SU-DHL-6 (cell line): ENCODE measurements around the gene CSNK1G2.

Source experiments
- EZH2phosphoT487 ChIP-seq: fragments of 200-600 bp; sonication (generic), shearing (Covaris generic); conservative IDR thresholded peaks from 2 replicates; pipeline ENCODE4 v1.6.1; 2018; ENCODE audit warnings: mild to moderate bottlenecking, antibody characterized with exemption, low read length, moderate library complexity, mixed read lengths
- TF ChIP-seq, protein P1 (sequence below): fragments of 200-600 bp; sonication (generic); IDR thresholded peaks from one replicate; pipeline ENCODE4 v1.5.1; 2017; ENCODE audit warnings: antibody characterized with exemption, mild to moderate bottlenecking, low read length, moderate library complexity; ENCODE audit not compliant: insufficient read depth, poor library complexity, severe bottlenecking

DNA sequence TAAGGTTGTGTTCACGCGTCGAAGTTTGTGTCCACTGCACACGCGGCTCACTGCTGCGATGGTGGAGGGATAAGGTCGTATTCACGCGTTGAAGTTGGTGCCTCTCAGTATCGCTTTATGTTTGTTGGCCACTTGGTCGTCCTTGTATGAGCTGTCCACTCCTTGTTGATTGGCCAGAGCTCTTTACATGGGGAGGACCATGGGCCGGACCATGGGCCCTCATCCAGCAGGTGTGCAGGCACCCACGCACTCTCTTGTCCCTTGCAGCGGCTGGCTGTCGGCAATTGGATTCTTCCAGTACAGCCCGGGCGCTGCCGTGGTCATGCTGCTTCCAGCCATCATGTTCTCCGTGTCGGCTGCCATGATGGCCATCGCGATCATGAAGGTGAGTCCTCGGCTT is 18.2 kb upstream of the CSNK1G2 start:
- TF ChIP-seq, protein P1, sequence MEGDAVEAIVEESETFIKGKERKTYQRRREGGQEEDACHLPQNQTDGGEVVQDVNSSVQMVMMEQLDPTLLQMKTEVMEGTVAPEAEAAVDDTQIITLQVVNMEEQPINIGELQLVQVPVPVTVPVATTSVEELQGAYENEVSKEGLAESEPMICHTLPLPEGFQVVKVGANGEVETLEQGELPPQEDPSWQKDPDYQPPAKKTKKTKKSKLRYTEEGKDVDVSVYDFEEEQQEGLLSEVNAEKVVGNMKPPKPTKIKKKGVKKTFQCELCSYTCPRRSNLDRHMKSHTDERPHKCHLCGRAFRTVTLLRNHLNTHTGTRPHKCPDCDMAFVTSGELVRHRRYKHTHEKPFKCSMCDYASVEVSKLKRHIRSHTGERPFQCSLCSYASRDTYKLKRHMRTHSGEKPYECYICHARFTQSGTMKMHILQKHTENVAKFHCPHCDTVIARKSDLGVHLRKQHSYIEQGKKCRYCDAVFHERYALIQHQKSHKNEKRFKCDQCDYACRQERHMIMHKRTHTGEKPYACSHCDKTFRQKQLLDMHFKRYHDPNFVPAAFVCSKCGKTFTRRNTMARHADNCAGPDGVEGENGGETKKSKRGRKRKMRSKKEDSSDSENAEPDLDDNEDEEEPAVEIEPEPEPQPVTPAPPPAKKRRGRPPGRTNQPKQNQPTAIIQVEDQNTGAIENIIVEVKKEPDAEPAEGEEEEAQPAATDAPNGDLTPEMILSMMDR: no peak
- no peak for TF ChIP-seq EZH2phosphoT487
